SK-N-SH (cell line): ENCODE results near the gene NOP58. TPM values are rescaled to one million over a fixed set of nuclear protein-coding genes. Genes with fewer than 3 reads are reported as not detected.

Source experiments
- CTCF ChIA-PET: fragments of 300-600, 350-600 bp; formaldehyde crosslinking; extraction: SDS; loops from one replicate; lab custom pipeline; 2021; lab: Yijun Ruan, JAX
- POLR2A ChIA-PET: fragments of 350-600 bp; sonication (Branson Sonifier 250); formaldehyde crosslinking; extraction: SDS; loops from one replicate; lab custom pipeline; 2020; ENCODE audit warnings: antibody characterized with exemption, inconsistent platforms; lab: Yijun Ruan, JAX
- DNase-seq: peaks from one replicate; pipeline ENCODE4 v3.0.0; 2012
- H2AFZ ChIP-seq: fragments of 200-600 bp; sonication (generic); 2 replicates; pipeline ENCODE4 v1.8.1; 2016; ENCODE audit warnings: antibody characterized with exemption, mild to moderate bottlenecking, low read depth
- H3F3A ChIP-seq: fragments of 200-600 bp; sonication (generic); replicated peaks from 2 replicates; pipeline ENCODE3; 2016; ENCODE audit warnings: antibody characterized with exemption, mild to moderate bottlenecking; ENCODE audit not compliant: insufficient read depth
- H3K27ac ChIP-seq, 2 experiments: fragments of 200-500 bp in 1 of 2; fragments of 200-600 bp in 1 of 2; sonication (Bioruptor generic) in 1 of 2; sonication (generic), shearing (Covaris generic) in 1 of 2; 2 replicates each; pipeline versions ENCODE4 v1.5.1 to v1.6.1; 2014 to 2016; ENCODE audit warnings: low read depth in 2 of 2, inconsistent platforms in 1 of 2, low read length in 1 of 2, mild to moderate bottlenecking in 1 of 2, mixed read lengths in 1 of 2
- H3K27me3 ChIP-seq: fragments of 200-600 bp; sonication (generic), shearing (Covaris generic); 2 replicates; pipeline ENCODE4 v1.6.1; 2016; ENCODE audit warnings: mixed run types; ENCODE audit not compliant: insufficient read depth
- H3K36me3 ChIP-seq, 2 experiments: fragments of 200-500 bp in 1 of 2; fragments of 200-600 bp in 1 of 2; sonication (Bioruptor generic) in 1 of 2; sonication (generic) in 1 of 2; replicated peaks in 1 of 2; 2 replicates each; pipeline versions ENCODE3 to v1.5.1; 2014 to 2016; ENCODE audit warnings: low read length in 1 of 2, mild to moderate bottlenecking in 1 of 2; ENCODE audit not compliant: insufficient read depth in 2 of 2, control insufficient read depth in 1 of 2
- H3K4me1 ChIP-seq, 2 experiments: fragments of 200-500 bp in 1 of 2; fragments of 200-600 bp in 1 of 2; sonication (Bioruptor generic) in 1 of 2; sonication (generic), shearing (Covaris generic) in 1 of 2; 2 replicates each; pipeline versions ENCODE4 v1.5.1 to v1.6.1; 2014 to 2016; ENCODE audit warnings: low read depth in 1 of 2, low read length in 1 of 2, mixed run types in 1 of 2; ENCODE audit not compliant: insufficient read depth in 2 of 2, control insufficient read depth in 1 of 2
- H3K4me2 ChIP-seq: fragments of 200-600 bp; sonication (generic), shearing (Covaris generic); 2 replicates; pipeline ENCODE4 v1.6.1; 2017; ENCODE audit warnings: mixed run types
- H3K4me3 ChIP-seq, 2 experiments: fragments of 200-500 bp in 1 of 2; fragments of 200-600 bp in 1 of 2; sonication (Bioruptor generic) in 1 of 2; sonication (generic), shearing (Covaris generic) in 1 of 2; 2 replicates each; pipeline versions ENCODE4 v1.5.1 to v1.8.1; 2014 to 2016; ENCODE audit warnings: low read depth in 2 of 2, inconsistent platforms in 1 of 2, low read length in 1 of 2, mild to moderate bottlenecking in 1 of 2, mixed read lengths in 1 of 2, moderate library complexity in 1 of 2
- H3K79me2 ChIP-seq: fragments of 200-600 bp; sonication (generic); 2 replicates; pipeline ENCODE4 v1.8.1; 2017; ENCODE audit warnings: mild to moderate bottlenecking; ENCODE audit not compliant: insufficient read depth
- H3K9ac ChIP-seq: fragments of 200-600 bp; sonication (generic); 2 replicates; pipeline ENCODE4 v1.6.1; 2017; ENCODE audit warnings: mixed run types
- H3K9me2 ChIP-seq: fragments of 200-600 bp; sonication (generic); 2 replicates; pipeline ENCODE4 v1.6.1; 2017; ENCODE audit warnings: mixed run types
- H3K9me3 ChIP-seq: fragments of 200-600 bp; sonication (generic); 2 replicates; pipeline ENCODE4 v1.6.1; 2017; ENCODE audit warnings: mixed run types, mild to moderate bottlenecking, moderate library complexity
- H4K20me1 ChIP-seq: fragments of 200-600 bp; sonication (generic); 2 replicates; pipeline ENCODE4 v1.6.1; 2017; ENCODE audit warnings: mild to moderate bottlenecking, mixed run types; ENCODE audit not compliant: insufficient read depth
- CTCF ChIP-seq: fragments of 200-600 bp; sonication (generic); IDR thresholded peaks from 2 replicates; pipeline ENCODE4 v1.6.1; 2017; ENCODE audit warnings: antibody characterized with exemption, mild to moderate bottlenecking, moderate library complexity
- EP300 ChIP-seq, 2 experiments: IDR thresholded peaks; 2 replicates each; pipeline versions ENCODE4 v1.4.0 to v1.6.1; 2012; ENCODE audit warnings: borderline replicate concordance in 1 of 2, low read depth in 1 of 2, low read length in 1 of 2
- EZH2phosphoT487 ChIP-seq: fragments of 200-600 bp; sonication (generic); IDR thresholded peaks from 2 replicates; pipeline ENCODE4 v1.6.1; 2017; ENCODE audit warnings: low read depth, mixed run types, mild to moderate bottlenecking, antibody characterized with exemption, moderate library complexity, borderline replicate concordance
- FOSL2 ChIP-seq: IDR thresholded peaks from 2 replicates; pipeline ENCODE4 v1.4.0; 2012; ENCODE audit warnings: low read depth, mild to moderate bottlenecking, moderate library complexity, borderline replicate concordance
- FOXM1 ChIP-seq: IDR thresholded peaks from 2 replicates; pipeline ENCODE4 v1.4.0; 2012; ENCODE audit warnings: low read depth, mild to moderate bottlenecking
- GATA2 ChIP-seq: sonication (generic); formaldehyde crosslinking; IDR thresholded peaks from 2 replicates; pipeline ENCODE4 v1.5.0; 2020; ENCODE audit warnings: mild to moderate bottlenecking, missing genetic modification reagents
- IRF3 ChIP-seq: fragments of 150-350 bp; IDR thresholded peaks from 2 replicates; pipeline ENCODE4 v1.6.1; 2016; ENCODE audit warnings: mild to moderate bottlenecking, low read depth, low read length
- PBX3 ChIP-seq: IDR thresholded peaks from 2 replicates; pipeline ENCODE4; 2012
- POLR2AphosphoS5 ChIP-seq: IDR thresholded peaks from 2 replicates; pipeline ENCODE4 v1.6.1; 2012; ENCODE audit warnings: low read depth, low read length
- RFX5 ChIP-seq: IDR thresholded peaks from 2 replicates; pipeline ENCODE4 v1.6.1; 2012; ENCODE audit warnings: mild to moderate bottlenecking, improper control_type of control experiment, low read length
- RXRA ChIP-seq: IDR thresholded peaks from 2 replicates; pipeline ENCODE4 v1.4.0; 2012; ENCODE audit warnings: low read depth, mild to moderate bottlenecking, borderline replicate concordance
- SIN3A ChIP-seq: IDR thresholded peaks from 2 replicates; pipeline ENCODE4 v1.6.1; 2012; ENCODE audit warnings: low read depth, mild to moderate bottlenecking, low read length, moderate library complexity, borderline replicate concordance
- SMC3 ChIP-seq: IDR thresholded peaks from 2 replicates; pipeline ENCODE4 v1.6.1; 2012; ENCODE audit warnings: low read depth, low read length, improper control_type of control experiment
- TAF1 ChIP-seq: IDR thresholded peaks from 2 replicates; pipeline ENCODE4 v1.6.1; 2012; ENCODE audit warnings: low read depth, mild to moderate bottlenecking, low read length, moderate library complexity, borderline replicate concordance
- TEAD4 ChIP-seq: IDR thresholded peaks from 2 replicates; pipeline ENCODE4 v1.4.0; 2012; ENCODE audit warnings: mild to moderate bottlenecking, borderline replicate concordance; ENCODE audit not compliant: insufficient read depth
- YY1 ChIP-seq: IDR thresholded peaks from 2 replicates; pipeline ENCODE4 v1.4.0; 2012; ENCODE audit warnings: low read depth, mild to moderate bottlenecking
- ZBTB33 ChIP-seq: IDR thresholded peaks from 2 replicates; pipeline ENCODE4 v1.4.0; 2012; ENCODE audit warnings: low read depth, borderline replicate concordance
- WGBS: methylation state at CpG from one replicate; pipeline ENCODE4 v1.1.6; 2017; ENCODE audit warnings: low lambda C conversion rate; 5-methylcytosine and 5-hydroxymethylcytosine counted together
- polyA plus RNA-seq, 3 experiments: library from polyadenylated mRNA; depleted of rRNA; stranded (reverse); fragments of >200 nt; gene quantifications; 2 replicates each; pipeline ENCODE4 v1.2.3, GENCODE V29; 2012

NOP58 gene
- polyA plus RNA-seq, 1 of the 3 experiments (the other 2 are of a cell fraction) = 37.4 TPM

GRCh38 chr2:202327858-202328257 is 62.3 kb downstream of the NOP58 start:
- Histone ChIP-seq H3K4me1 (no peaks in the 10 kb centered on the region), H4K20me1 (no peaks in the 10 kb centered on the region), H3K79me2 (no peaks in the 10 kb centered on the region)
- POLR2A ChIA-PET = no interaction called here
- TF ChIP-seq POLR2AphosphoS5 (no peak), ZBTB33 (no peak), EP300 (IDR thresholded peaks at IDR 0.05; ENCODE audit: borderline replicate concordance in 1 of 2, low read depth in 1 of 2, low read length in 1 of 2) (no peak), CTCF (no peak), RXRA (no peak), TEAD4 (no peak), IRF3 (no peak), EZH2phosphoT487 (no peak), TAF1 (no peak), PBX3 (no peak), FOXM1 (no peak), GATA2 (CRISPR knock-in tag) (no peak), YY1 (no peak), RFX5 (no peak), SIN3A (no peak), FOSL2 (no peak), SMC3 (no peak)
- TF ChIP-seq, all 33 proteins: peak for 0
- Histone ChIP-seq H3K9ac (no peak overlapping the region), H3K27me3 (no peaks in the 10 kb centered on the region), H3F3A (no peaks in the 10 kb centered on the region), H3K4me2 (no peak overlapping the region), H3K4me3 (no peak overlapping the region), H2AFZ (no peak overlapping the region), H3K9me3 (no peaks in the 10 kb centered on the region), H3K36me3 (no peaks in the 10 kb centered on the region), H3K27ac (no peak overlapping the region), H3K9me2 (no peaks in the 10 kb centered on the region)
- no peak for DNase-seq
- 100% methylated on average over 1 of the region's 1 CpG for WGBS
- CTCF ChIA-PET = no interaction called here
